Sigmoid colon (tissue), 4 donors: ENCODE results near the gene BCAN.

Experiments used
- CTCF ChIP-seq, 4 experiments: fragments of 450-650 bp in 3 of 4; fragments of 200-600 bp in 1 of 4; IDR thresholded peaks; one replicate each; pipeline ENCODE4 v1.5.1; 2016 to 2019; ENCODE audit warnings: antibody characterized with exemption in 4 of 4, mild to moderate bottlenecking in 3 of 4, moderate library complexity in 2 of 4
- EP300 ChIP-seq, 4 donors: sonication (generic); formaldehyde crosslinking; IDR thresholded peaks; one replicate each; pipeline ENCODE4 v1.6.1; 2017; ENCODE audit warnings: antibody characterized with exemption in 4 of 4

- TF ChIP-seq CTCF (IDR thresholded peaks at IDR 0.05) (no peak), EP300 (IDR thresholded peaks at IDR 0.05) (no peak)
Measured at GRCh38 chr1:156704930-156705320, 63.0 kb downstream of the BCAN start.
